HG03439 (cell line): Measurements from ENCODE around the gene GRID1.

Source experiments
- ATAC-seq: cut with Tn5 transposase; IDR thresholded peaks from one replicate; pipeline ENCODE4 v1.9.1; 2021; ENCODE audit warnings: mild to moderate bottlenecking, moderate library complexity; ENCODE audit not compliant: unreplicated experiment

GRID1 gene

DNA sequence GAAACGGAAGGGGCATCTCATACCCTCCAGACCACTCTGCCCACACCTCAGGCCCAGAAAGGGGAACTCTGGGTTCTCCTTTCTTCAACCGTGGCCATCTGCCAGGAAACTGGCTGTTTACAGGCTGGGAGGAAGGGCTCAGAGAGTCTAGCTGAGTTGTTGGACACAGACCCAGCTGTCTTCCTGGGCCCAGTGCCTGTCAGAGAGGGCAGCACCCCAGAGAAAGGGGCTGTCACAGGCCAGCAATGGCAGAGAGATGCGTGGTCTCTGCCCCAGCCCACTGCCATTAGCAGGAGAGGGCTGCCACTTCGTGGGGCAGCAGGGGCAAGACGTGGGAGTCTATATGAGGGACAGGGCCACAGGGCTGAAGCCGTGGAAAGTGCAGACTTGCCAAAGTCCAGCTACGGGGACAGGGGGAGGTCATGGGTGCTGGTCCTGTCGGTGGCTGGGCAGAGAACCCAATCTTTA is 11.0 kb downstream of the GRID1 start:
- ATAC-seq: no peak

DNA sequence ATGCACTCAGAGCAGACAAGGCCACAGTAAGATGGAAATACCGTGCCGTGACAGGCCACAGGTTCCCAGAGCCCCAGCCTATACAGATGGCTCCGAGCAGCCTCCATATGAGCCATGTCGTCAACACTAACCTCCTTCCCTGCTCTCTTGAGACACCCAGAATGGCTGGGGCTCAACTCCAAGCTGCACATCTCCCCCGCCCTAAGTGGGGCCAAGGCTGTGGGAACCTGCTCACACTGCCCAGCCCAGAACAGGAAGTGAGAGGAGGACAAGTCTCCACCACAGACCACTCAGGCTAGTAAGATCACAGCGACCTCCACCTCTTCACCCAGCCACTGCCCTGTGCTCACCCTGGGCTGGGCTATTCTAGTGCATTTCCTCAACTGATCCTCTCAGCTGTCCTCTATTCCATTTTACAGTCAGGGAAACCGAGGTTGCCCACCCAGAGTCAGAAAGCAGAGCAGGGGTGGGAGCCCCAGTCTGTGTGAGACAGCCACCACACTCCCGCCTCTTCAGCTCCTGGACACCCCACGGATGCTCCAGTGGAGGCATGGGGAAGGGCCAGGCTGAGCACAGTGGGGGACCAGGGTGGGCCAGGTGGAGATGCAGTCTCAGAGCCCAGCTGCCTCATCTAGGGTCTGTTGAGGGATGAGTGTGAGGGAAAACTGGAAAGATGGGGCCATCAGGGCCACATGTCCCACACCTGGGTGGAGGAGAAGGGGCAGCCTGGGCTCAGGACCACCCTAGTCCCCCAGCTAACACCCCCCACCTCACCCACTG is 11.6 kb downstream of the GRID1 start:
- no peak for ATAC-seq

GRCh38 chr10:86353506-86354485 is 12.8 kb downstream of the GRID1 start:
- no peak for ATAC-seq

DNA sequence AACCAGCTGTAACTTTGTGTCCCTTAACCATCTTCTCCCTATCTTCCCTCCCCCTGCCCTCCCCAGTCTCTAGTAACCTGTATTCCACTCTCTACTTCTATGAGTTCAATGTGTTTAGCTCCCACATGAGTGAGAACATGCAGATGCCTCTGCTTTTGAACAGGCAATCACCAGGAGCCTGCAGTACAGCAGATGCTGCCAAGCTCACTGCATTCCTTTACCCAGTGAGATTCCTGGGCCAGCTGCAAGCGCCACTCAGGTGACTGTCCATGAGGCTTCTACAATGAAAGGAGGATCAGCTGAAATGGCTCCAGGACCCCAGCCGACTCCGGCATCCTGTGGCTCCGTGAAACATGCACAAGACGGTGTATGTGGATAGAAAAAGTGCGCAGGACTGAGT is 15.7 kb downstream of the GRID1 start:
- no peak for ATAC-seq

DNA sequence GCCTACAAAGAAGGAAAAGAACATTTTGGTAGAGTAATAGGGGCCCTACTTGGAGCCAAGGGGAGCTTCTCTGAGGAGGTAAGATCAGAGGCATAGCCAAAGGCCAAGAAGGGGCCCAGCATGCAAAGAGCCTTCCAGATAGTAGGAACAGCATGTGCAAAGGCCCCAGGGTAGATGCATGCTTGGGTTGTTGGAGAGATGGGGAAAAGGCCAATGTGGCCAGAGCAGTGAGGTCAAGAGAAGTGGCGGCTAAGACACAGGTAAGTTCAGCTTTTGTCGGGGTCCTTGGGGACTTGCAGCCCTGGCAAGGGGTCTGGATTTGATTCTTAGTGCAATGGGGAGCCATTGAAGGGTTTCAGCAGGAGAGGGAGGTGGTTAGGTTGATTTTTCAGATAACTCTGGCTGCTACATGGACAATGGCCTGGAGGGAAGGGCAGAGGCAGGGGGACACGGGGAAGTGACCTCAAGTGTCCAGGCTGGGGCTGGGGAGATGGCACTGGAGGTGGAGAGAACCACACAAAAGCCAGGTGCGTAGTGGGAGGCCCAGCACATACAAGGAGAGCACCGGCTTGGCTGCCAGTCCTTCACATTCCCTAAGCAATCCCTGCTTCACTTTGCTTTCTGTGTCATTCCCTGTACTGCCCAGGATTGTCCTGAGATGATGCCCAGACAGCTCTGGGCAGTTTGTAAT is 16.5 kb downstream of the GRID1 start:
- ATAC-seq: no peak

- ATAC-seq: no peak
Observed at GRCh38 chr10:86349474-86349873, 17.1 kb downstream of the GRID1 start.

- ATAC-seq: no peak
Observed at GRCh38 chr10:86348321-86349210, 18.0 kb downstream of the GRID1 start.

GRCh38 chr10:86347856-86348255 is 18.7 kb downstream of the GRID1 start:
- ATAC-seq: no peak

DNA sequence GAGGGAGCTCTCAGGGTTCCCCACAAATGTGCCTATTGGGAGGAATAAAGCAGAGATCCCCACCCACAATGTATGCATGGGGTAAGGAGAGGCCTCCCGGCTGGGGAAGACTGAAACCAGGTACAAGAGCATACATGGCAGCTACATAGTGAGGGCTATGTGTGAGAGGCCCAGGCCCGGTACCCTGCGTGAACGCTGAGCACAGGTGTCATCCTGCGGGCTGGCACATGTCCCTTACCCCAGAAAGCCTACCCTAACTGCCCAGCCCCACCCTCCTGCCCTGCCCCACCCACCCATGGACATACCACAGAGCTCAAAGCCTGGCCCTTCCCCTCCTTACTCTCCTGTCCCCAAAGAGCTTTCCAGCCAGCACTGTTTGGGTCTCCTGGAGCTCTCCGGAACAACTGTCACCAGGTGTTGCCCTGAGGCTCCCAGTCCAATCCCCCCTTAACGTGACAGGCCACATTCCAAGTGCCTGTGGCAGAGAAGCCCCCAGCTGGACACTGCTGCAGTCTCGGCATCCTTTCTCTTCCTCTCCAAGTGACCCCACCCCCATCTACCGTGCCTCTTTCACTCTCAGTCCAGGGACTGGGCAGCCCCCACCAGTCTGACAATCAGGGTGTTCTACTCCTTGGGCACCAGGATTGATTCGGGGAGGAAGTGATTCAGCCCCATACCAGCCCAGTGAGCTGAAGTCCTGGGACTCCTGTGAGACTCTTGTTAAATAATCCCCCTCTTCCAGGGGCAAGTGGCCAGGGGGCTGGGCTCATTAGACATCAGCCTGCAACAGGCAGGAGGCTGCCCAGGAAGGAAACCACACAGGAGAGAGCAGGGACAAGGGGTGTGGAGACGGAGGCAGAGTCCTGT is 19.6 kb downstream of the GRID1 start:
- no peak for ATAC-seq

DNA sequence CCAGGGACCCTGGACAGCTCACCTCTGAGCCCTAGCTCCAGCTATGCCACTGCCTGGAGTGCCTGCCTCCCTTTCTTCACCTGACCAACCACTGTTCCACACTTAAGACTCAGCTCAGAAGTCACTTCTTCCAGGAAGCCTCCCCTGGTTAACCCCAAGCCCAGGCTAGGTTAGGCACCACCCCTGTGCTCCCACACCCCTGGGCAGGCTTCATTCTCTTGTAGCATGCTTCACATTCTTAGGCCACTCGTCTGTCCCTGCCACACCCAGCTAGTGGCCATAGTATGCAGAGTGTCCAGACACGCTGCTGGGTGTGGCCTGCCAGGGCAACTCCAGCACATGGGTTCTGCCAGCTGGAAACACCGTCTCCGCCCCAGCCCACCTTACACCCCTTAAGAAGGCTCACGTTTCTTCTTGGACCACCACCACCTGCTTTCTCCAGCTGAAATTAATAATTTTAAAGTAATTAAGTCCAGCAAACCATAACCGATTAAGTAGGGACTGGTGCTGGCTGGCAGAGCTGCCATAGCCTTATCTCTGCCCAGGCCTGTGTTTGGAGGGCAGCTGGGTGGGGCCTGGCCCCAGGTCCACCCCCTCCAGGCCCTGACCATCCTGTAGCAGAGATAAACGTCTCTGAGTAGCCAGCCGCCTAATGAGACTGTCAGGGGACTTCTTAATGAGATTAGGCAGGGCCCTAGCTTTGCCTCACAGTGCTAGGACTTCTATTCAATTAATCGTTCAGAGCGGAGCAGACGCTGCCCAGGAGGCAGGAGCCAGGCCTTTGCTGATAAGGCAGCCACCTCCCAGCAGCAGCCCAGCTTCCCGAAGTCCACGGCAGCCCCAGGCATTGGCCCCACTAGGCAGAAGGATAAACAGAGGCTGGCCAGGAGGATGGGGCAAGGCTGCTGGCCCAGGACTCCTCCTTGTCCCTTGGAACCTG is 20.5 kb downstream of the GRID1 start:
- ATAC-seq: no peak

DNA sequence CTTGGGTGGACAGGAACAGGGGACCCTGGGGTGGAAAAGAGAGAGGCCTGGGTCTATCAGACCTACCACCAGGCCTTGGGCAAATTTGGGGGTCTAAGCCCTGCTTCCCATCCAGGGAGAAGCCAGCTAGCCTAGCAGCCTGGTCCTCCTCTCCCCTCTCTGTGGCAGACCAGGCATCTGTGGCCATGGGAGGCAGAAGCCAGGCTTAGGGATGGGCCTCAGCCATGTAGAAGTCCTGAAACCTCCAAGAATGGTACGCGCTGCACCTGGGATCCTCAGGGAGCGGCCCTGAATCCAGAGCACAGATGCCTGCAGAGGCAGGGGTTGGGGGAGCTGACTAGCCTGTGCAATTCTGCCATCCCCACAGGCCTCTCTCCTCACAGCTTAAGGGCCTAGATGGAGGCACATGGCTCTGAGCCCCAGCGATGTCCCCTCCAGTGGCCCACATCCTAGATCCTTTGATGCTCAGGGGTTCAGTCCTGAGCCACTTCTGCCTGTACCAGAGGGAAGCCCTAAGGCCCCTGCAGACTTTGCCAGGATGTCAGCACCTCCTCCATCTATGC is 21.2 kb downstream of the GRID1 start:
- ATAC-seq: no peak

DNA sequence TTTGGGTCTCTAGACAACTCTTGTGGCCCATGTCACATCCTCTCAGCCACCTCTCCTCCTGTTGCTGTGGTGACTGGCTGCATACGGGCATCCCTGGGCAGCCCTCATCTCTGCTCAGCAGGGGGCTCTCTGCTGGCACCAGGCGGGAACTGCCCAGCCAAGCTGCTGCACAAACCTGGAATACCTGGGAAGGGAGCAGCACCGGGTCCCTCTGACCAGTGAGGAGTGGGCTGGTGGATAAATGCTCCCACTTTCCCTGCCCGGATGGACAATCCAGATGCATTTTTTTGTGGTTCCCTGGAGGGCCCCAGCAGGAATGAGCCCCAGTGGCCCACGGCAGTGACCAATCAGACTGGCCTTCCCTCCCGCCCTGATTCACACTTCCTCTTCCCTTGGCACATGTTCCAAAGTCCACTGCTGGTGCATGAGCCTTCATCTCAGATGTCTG is 21.9 kb downstream of the GRID1 start:
- ATAC-seq: no peak

DNA sequence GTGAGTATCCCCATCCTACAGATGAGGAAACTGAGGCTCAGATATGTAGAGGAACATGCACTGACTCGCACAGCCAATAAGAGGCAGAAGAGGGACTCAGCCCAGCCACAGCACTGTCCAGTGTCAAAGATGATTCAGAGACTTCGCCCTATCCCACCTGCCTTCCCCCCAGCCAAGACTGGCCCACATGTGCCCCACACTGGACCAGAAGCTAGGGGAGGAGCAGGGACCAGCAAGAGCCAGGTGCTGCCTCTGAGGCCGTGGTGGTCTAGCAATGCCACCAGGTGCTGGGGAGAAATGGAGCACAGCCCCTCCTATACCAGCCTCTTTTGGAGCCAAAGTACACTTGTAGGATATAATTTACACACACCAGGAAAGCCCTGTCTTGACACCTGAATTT is 22.3 kb downstream of the GRID1 start:
- ATAC-seq: no peak

DNA sequence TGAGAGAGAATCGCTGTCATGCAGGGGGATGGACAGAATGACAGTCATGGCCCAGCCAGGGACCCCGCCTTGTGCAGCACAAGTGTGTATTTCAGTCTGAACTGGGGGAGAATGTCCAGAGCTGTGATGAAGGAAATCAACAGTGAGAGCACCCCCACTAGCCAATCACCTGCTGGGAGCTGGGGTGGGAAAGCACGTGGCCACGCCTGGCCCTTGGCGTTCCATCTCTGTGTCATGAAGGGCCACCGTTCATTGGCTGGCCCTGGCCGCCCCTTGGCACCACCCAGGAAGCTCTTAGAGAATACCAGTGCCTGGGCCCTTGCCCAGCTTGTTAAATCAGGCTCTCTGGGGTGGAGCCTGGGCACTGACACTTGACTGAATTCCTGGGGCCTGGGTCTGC is 22.8 kb downstream of the GRID1 start:
- no peak for ATAC-seq

DNA sequence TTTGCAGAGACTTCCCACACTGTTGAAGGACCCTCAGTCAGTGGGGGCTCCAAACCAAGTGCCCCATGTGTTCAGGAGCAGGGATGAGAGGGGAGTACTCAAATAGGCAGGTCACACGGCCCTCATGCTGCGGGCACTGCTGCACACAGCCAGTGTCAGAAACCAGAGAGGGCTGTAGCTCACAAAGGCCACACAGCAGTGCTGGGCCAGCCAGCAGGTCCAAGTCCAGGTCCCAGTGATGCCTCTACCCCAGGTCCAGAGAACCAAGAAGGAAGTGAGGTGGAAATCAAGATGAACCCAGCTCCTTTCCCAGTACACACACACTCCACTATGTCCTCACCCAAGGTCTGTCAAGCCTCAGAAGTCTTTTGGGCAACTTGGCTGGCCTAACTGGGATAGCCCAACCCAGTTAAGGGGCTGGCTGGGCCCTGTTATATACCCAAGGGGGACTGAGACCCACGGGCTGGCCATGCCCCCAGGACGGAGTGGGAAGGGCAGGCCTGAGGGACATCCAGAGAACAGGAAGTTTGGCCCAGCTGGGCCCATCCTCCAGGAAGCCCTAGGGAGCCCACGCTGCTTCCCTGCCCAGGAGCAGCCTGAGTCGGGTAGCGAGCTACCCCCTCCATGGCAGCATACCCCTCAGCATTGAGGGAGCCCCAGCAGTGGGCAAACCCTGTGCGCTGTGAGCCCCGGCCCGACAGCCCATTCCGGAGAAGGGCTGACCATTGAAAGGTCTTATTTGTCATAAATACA is 24.3 kb downstream of the GRID1 start:
- ATAC-seq: no peak

- ATAC-seq: no peak
Observed at GRCh38 chr10:86341361-86341811, 25.2 kb downstream of the GRID1 start.

GRCh38 chr10:86340991-86341260 is 25.7 kb downstream of the GRID1 start:
- ATAC-seq: no peak
